GM18511 (cell line): ENCODE data around the gene CCDC85A.

Source experiments
- ATAC-seq: cut with Tn5 transposase; IDR thresholded peaks from one replicate; pipeline ENCODE4 v1.9.1; 2021; ENCODE audit warnings: mild to moderate bottlenecking, moderate library complexity; ENCODE audit not compliant: unreplicated experiment

CCDC85A gene

DNA sequence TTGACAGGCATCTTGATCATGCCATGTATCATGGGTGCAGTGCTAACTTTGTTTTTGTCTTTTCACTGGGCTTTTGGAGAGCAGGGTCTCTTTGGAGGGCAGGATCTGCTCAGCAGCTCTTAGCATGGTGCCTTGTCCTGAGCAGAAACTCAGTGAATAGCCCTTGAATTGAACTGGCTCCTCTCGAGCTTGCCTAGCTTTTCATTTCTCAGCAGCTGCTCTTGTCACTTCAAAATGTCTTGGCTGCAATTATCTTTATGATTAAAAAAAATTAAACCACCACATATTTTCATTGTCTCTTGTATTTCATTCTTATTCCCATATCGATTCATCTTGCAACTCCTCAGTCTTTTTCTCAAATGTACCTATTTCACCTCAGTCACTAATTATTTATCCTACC is 50.5 kb downstream of the CCDC85A start:
- ATAC-seq, result no peak

DNA sequence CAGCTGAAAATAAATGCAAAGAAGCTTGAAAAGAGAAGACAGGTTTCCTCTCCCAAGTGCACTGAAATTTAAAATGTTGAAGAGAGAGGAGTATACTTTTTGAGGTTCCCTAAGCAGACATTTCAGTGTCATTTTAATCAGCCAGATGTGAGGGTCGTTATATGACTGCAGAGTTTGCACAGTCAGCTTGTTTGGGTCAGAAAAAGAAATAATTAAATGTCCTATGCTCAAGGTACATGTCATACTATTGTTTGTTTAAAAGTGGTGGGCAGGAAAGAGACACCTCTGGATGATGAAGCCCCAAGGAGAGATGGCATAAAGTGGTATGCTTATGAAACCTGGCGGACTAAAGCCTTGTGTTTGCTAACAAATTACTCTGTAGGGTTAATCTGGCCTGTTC is 55.2 kb downstream of the CCDC85A start:
- no peak for ATAC-seq

DNA sequence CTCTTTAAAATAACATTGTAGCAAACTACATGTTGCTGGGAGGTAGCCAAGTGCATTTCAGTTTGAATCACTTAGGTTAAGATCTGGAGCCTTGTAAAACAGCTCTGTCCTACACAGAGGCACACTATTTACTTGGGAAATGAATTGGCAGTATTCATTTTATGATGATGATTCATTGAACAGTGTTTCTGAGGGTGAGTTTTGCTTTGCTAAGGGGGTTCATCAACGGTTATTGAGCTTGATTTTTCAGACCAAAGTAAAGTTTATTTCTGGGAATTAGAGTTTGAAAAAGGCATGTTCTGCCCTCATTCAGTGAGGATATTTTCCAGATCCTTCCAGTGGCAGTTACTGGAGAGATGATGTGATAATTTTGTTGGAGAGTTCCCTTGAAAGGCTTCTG is 55.6 kb downstream of the CCDC85A start:
- ATAC-seq, result no peak

- no peak for ATAC-seq
Observed at GRCh38 chr2:56240210-56240609, 56.4 kb downstream of the CCDC85A start.

- ATAC-seq, result no peak
Observed at GRCh38 chr2:56244506-56244905, 60.7 kb downstream of the CCDC85A start.

- no peak for ATAC-seq
Observed at GRCh38 chr2:56244911-56245530, 61.2 kb downstream of the CCDC85A start.

GRCh38 chr2:56248965-56249742 is 65.4 kb downstream of the CCDC85A start:
- no peak for ATAC-seq

DNA sequence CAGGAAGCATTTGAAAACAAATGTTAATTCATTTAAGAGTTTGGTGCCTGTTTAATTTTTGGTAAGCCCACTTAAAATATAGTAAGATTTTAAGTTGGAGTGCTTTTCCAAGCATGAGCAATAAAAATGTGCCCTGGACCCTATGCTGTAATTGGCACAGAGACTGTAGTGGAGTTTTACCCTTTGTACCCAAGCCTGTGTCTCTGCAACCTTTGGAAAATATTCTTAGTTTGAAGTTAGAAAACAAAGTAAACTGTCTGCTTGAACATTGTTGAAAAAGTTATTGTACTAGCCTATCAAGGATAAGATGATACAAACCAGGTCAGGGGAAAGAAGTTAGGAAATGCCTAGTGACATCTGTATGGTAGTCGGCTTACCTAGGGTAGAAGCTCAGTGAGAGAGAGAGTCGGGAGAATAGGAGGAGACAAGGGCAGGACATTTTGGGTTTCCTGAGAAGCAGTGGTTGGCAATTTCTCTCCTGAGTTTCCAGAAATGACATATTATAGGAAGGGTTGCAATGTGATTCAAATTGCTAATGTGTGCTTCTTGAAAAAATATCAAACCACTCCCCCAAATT is 66.5 kb downstream of the CCDC85A start:
- no peak for ATAC-seq

DNA sequence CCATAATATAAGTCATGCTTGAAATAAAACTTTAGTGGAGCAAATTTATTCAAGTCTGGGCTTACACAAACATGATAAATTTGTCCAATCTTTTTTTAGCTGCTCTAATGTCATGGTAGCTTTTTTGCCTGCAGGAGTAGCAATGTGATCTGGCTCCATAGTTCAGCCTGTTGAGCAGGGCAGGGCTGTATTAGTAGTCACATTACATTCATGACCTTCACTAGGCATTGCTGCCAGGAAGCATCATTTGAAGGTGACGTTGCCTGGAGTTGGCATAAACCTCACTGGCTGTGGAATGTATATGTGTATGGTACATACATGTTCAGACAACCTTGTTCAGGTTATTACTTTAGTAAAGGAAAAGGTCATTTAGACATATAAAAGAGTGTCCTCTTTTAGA is 76.6 kb downstream of the CCDC85A start:
- no peak for ATAC-seq

DNA sequence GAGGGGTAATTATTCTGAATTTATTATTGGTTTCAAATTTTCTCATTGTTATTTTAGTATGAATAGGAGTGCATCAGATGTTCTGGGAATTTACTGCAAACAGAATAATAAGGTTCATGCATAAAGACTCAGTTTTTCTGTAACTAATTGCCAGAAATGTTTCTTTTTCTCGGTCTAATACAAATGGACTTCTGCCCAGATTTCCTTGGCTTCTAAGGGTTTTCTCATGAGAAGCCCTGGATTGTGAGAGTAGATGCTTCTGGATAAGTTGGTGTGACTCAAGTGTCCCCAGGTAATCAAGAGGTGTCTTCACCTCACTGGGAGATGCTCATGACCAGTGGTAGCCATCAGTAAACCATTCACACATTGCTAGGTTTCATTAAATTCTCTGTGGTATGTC is 78.5 kb downstream of the CCDC85A start:
- ATAC-seq, result no peak

DNA sequence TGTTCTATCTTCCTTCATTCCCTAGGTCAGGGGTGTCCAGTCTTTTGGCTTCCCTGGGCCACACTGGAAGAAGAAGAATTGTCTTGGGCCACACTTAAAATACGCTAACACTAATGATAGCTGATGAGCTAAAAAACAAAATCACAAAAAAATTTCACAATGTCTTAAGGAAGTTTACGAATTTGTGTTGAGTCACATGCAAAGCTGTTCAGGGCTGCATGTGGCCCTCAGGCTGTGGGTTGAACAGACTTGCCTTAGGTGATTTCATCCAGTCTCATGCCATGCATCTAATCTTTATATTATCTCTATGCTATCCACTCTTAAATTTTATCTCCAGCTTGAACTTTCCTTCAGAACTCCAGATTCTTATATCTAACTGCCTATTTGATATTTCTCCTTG is 80.1 kb downstream of the CCDC85A start:
- no peak for ATAC-seq

- ATAC-seq, result no peak
Observed at GRCh38 chr2:56266761-56267414, 83.1 kb downstream of the CCDC85A start.

GRCh38 chr2:56267415-56267788 is 83.6 kb downstream of the CCDC85A start:
- ATAC-seq, result no peak

DNA sequence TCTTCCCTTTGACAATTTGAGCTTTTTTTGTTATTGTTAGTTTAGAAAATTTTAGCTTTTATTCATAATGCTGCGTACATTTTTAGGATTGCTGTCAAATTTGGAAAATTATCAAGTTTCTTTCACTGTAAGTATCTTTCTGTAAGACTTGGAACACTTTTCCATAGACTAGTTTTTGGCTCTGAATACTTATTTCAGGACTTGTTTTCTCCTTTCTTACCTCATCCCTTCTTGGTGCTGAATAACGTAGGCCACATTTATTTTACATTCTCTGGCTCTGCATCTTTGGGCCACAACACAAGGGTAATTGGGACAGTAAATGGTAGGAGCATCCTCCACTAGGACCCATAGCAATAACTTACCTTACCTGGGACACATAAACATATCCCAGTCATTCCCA is 85.1 kb downstream of the CCDC85A start:
- ATAC-seq, result no peak

DNA sequence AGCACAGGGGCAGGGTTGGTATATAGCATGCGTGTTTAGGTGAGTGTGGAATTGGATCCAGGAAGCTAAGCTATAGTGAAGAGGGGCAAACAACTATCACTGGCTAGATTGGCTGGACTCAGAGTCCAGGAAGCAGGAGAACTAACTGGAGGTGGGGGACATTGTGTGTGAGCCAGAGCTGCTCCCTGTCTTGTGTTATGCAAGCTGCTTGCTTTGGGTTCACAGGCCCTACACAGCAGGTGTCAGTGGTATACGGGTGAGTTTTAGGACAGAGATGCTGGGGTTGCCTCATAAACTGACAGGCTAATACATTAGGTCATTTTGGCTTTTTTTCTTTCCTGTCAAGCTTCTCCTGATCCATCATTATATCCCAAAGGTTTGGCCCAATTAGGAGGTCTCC is 87.5 kb downstream of the CCDC85A start:
- no peak for ATAC-seq

DNA sequence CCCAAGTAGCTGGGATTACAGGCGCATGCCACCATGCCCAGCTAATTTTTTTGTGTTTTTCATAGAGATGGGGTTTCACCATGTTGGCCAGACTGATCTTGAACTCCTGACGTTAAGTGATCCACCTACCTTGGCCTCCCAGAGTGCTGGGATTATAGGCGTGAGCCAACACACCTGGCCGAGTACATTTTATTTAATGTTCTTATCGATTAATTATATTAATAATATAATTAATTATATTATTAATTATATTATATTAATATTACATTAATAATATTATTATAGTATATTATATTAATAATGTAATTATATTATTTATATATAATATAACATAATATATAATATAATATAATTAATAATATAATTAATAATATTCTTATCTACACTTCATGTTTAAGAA is 101.4 kb downstream of the CCDC85A start:
- no peak for ATAC-seq

DNA sequence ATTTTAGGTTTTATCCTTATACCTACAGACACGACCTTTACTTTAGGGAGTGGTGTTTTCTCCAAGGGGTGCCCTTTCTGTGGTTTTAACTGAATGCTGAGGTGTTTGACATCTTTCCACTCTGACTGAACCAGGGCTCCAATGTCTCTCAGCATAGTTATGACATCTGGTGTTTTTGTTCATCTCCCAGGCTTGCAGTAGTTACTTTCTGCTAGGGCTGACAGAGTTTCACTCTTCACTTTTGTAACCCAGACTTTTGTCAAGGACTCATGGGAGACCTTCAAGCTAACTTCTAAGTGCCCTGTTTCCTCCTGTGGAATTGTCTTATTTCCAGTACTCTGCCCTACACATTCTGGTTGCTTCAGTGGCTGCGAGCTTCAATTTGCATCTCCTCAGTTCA is 103.1 kb downstream of the CCDC85A start:
- ATAC-seq, result no peak

DNA sequence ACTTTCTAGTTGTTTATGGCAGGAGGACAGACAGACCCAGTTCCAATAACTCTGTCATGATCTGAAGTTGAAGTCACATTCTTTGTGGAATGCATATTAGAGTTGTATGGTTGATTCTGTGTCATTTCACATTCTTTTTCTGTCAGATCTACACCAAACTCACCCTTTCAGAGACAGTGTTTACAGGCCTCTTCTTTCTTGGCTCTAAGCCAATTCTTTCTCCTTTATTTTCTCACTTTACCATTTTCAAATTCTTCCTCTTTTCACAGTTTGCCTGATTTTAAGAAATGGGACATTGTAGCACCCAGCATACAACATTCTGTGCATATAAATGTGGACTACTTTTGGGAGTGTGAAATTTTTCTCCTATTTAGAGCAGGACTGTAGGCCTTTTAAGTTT is 103.7 kb downstream of the CCDC85A start:
- ATAC-seq, result no peak

- ATAC-seq, result no peak
Observed at GRCh38 chr2:56287974-56288373, 104.2 kb downstream of the CCDC85A start.

DNA sequence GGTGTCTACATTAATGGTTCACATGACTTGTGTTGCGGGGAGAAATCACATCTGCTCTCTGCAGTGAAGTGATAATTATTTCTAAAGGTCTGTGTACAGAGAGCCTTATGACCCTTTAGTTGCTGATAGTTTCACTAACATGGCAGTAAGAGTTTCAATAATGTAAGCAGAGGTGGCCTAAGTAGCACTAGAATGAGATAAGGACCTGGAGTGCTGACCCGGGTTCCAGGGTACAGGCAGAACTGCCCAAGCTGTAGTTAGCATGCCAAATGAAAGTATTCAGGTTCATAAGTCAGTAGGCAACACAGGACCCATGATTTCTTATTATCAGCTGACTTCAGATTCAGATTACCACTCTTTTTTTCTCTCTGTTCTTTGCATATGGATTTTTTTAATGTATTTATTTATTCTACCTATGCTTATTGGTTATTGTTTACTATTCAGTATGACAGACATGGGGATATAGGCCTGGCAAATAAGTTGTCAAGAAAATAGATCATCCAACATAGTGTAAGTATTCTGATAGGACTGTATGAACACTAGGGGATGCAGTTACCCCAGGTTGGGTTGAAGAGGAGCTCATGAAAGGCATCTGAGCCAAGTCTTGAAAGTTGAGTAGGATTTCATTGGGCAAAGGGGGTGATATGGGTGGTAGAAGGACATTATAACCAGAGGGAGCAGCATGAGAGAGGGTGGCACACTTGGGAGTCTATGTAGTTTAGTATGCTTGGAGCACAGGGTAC is 105.2 kb downstream of the CCDC85A start:
- no peak for ATAC-seq

DNA sequence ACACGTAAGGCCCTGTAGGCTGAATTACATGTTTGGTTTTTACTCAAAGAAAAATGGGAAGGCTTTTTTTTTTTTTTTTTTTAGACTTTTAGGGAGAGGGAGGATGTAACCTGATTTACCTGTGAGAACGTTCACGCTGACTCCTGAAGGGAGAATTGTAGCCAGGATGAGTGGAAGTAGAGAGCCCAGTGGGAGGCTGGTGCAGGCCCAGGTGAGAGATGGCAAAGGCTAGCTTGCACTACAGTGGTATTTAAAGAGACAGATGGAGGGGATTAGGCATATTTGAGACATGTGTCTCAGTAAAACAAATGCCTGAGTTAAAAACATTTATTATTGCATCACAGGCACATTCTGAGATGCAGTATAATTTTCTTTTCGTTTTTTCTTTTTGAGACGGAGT is 107.9 kb downstream of the CCDC85A start:
- no peak for ATAC-seq
